Effector CD8-positive, alpha-beta T cell (primary cell): ENCODE data around the gene XRN1.
"Not testable (repeated sequence)": the region's sequence is repeated elsewhere in the genome, so short reads cannot be mapped to it uniquely, and the experiment has no call there.

Experiments used
- DNase-seq: peaks from one replicate; lab custom pipeline; 2025; lab: John Stamatoyannopoulos, UW
- total RNA-seq, 4 experiments: gene quantifications; one replicate each; lab custom pipeline; 2026; lab: John Stamatoyannopoulos, UW

XRN1 gene
- total RNA-seq = 219 to 317 (median 305) reads per million in 4 experiments

GRCh38 chr3:142447852-142448823, at the start of gene XRN1:
TSS of gene XRN1 (minus strand) at chr3:142448037. CDS start at chr3:142447944, 93 bp downstream.
- DNase-seq = peak; percentile 85

DNA sequence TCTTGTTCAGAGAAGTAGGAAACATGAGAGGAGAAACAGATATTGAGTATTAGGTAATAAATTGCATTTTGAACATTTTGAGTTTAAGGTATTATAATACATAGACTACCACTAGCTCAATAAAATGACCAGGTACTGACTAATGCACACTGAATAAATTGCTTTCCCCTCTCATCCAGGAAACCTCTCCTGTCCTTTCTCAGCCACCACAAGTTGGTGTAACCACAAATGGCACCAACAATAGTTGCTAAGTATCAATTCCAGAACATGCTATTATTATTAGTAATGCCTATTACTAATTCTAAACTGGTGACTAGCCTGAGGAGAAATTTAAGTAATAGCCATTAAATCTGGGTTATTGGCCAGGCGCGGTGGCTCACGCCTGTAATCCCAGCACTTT, 47.3 kb upstream of the XRN1 start:
- DNase-seq = no peak

- no peak for DNase-seq
Measured at GRCh38 chr3:142492184-142492583, 44.3 kb upstream of the XRN1 start.

DNA sequence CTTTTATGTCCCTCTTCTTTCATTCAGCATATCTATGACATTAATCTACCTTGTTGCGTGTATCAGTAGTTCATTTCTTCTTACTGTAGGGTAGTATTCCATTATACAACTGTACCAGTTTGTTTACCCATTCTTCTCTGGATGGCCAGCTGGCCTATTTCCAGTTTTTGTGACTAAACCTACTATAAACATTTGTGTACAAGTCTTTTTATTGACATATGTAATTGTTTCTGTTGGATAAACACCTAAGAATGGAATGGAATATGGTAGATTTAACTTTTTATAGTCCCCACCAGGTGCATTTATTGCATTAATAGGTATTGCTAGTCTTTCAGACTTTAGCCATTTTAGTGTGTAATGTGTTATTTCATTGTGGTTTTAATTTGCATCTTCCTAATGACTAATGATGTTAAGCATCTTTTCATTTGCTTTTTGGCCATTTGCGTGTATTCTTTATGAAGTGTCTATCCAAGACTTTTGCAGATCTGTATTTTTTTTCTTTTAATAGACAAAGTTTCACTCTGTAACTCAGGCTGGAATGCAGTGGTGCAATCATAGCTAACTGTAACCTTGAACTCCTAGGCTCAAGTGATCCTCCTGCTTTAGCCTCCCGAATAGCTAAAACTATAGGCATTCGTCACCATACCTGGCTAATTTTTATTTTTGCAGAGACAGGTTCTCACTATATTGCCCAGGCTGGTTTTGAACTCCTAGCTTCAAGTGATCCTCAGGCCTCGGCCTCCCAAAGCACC, 41.9 kb upstream of the XRN1 start:
- DNase-seq = no peak

DNA sequence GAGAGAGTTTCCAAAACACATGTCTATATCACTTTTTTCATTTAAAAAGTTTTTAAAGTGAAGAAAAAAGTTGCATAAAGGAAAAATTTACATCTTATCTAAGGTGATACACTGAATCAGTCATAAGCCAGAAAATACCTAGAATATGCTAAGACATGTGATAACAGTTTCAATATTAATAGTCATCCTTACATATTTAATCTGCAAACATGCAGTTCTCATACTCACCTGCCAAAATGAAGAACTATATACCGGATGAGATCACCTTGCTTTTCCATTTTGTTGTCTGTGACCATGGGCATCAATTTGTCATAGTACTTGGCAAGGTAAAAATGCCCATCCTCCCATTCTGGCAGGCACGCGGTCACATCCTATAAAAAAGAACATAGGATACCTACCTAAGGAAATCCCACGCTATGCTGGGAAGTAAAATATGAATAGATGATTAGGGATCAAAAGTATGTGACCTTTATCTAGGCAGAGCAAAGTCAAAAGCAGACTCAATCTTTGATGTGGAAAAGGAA, 37.1 kb upstream of the XRN1 start:
- no peak for DNase-seq

- no peak for DNase-seq
Measured at GRCh38 chr3:142481196-142481595, 33.4 kb upstream of the XRN1 start.

GRCh38 chr3:142470826-142471225, 23.0 kb upstream of the XRN1 start:
- no peak for DNase-seq

- no peak for DNase-seq
Measured at GRCh38 chr3:142468456-142468855, 20.6 kb upstream of the XRN1 start.

DNA sequence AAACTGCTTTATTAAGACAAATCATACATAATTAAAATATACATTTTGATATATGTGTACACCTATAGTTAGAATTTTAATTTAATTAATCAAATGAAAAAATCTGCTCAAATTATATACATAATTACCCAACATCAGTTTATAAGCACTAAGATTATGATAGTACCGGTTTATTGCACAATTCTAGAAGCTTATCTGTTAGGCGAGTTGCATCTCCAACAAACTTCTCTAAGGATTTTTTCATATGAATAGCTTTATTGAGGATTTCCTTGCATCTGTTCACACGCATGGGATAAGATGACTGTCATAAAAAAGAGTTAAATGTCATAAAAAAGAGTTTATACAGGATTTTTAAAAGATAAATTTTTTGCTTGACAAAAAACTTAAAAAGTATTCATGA, 19.9 kb upstream of the XRN1 start:
- no peak for DNase-seq

DNA sequence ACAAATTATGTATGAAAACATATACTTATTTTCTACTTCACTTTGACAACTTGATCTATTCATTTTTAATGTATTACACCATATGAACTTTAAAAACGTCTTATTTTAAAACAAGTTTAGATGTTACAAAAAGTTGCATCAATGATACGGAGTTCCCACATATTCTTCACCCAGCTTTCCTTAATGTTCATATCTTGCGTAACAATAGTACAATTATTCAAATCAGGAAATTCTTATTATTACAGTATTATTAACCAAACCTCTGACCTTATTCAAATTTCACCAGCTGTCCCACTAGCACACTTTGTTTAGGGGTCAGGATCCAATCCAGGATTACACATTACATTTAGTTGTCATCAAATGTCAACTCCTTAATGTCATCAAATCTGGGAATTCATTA, 12.9 kb upstream of the XRN1 start:
- no peak for DNase-seq

DNA sequence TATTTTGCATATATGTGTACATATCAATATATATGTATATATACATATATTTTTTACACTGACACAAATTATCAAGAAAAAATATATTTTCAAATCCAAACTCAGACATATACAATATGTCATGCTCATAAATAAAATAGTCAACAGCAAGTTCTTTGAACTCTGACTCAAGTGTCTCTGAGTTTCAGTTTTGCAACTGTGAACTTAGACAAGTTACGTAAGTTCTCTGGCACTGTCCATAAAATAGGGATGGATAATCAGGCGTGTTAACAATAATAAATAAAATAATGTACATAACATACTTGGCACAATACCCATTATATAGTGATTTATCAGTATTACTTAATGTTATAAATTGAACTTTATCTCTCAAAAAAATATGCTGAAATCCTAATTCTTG, 12.1 kb upstream of the XRN1 start:
- DNase-seq = no peak

DNA sequence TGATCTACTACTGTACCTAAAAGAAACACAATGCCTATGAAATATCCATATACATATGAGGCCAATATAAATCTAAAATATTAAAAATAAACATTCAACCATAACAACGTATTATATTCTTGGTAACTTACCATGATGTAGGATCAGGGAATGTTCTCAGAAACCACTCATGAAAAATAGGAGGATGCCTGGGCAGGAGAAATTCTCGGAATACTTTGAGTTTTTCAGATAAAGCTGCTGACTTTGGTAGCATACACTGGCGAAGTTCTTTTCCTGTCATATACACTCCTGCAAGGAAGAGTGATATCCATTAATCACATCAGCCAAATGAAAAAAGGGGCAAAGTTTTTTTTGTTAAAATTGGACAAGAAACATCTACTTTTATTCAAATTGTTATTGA, 11.3 kb upstream of the XRN1 start:
- DNase-seq = no peak

GRCh38 chr3:142450881-142451280, 3.0 kb upstream of the XRN1 start:
- DNase-seq = no peak

DNA sequence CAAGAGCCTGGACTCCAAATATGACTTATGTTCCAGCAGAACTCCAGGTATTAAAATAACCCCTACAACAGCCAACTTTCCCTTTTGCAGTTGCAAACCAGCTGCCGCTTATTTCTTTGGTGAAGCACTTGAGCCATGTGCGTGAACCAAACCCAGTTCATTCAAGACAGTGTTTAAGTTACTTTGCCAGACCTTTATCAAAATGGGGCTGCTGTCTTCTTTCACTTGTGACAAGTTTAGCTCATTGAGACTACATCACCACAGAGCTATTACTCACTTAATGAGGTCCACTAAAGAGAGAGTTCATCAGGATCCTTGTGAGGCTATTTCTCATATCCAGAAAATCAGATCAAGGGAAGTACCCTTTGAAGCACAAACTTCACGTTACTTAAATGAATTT, 2.4 kb upstream of the XRN1 start:
- no peak for DNase-seq

- DNase-seq = peak; percentile 35
Measured at GRCh38 chr3:142447301-142447851, 461 bp downstream of the XRN1 start.

DNA sequence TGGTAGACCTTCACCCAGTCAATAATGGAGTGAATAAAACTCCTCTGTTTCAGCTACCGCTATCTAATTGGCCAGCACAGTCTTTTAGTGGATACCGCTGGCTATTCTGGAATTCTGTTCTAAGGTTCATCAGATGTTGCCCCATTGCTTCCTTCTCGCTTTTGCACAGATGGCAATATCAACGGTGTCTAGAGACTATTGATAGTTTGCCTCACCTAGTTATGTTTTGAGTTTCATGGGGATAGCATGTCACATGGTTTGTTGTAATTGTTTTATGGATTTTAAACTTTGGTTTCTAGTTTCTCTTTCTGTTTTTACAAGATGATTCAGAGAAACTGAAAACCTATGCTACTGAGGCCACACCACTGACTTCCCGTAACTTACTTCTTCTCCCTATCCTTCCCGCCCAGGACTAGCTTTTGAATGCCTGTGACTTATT, 2.0 kb downstream of the XRN1 start:
- DNase-seq = no peak

DNA sequence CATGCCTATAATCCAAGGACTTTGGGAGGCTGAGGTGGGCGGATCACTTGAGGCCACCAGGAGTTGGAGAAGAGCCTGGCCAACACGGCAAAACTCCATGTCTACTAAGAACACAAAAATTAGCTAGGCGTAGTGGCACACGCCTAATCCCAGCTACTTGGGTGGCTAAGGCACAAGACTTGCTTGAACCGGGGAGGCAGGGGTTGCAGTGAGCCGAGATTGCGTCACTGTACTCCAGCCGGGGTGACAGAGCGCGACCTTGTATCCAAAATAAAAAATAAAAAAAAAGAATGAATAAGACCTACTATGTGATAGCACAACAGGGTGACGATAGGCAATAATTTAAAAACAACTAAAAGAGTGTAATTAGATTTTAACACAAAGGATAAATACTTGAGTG, 3.5 kb downstream of the XRN1 start:
- no peak for DNase-seq

DNA sequence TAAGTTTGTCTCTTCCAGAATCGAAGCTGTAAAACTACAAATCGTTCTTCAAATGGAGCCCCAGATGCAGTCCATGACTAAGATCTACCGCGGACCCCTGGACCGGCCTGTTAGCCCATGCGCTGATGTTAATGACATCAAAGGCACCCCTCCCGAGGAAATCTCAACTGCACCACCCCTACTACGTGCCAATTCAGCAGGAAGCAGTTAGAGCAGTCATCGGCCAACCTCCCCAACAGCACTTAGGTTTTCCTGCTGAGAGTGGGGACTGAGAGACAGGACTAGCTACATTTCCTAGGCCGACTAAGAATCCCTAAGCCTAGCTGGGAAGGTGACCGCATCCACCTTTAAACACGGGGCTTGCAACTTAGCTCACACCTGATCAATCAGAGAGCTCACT, 4.8 kb downstream of the XRN1 start:
- DNase-seq = not testable (repeated sequence)

- DNase-seq = not testable (repeated sequence)
Measured at GRCh38 chr3:142439499-142440220, 8.2 kb downstream of the XRN1 start.

- DNase-seq = not testable (repeated sequence)
Measured at GRCh38 chr3:142438096-142438495, 9.7 kb downstream of the XRN1 start.

DNA sequence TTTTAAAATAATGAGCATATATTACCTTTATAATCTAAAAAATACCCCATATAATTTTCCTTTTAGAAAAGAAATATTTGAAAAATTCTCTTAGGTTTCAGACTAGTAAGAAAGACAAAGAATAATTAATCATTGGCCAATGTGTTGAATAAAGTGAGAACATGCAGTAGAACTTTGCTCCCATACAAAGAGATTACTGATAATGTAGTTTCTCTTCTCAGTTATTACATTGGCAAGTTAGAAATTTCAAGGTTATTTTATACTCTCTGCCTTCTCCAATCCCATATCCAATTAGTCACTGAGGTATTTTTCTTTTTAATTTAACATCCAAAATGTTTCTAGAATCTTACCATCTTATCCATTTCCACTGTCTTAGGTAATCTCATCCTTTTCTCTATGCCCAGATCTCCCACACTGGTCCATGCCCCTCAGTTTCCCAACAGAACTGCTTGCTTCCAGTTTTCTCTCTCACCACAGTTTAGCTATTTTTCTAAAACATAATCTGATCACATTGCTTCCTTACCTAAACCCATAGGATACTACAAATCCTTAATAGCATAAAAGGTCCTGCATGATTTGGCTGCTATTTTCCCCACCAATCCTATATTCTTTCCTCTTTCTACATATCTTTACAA, 10.8 kb downstream of the XRN1 start:
- DNase-seq = no peak
